ENCODE measurements around the gene WDPCP. TPM values are rescaled to one million over a fixed set of nuclear protein-coding genes. Genes with fewer than 3 reads are reported as not detected.

The WDPCP gene
- polyA plus RNA-seq, 1 donor: 4.8 TPM

- Histone ChIP-seq H3K36me3 (ENCODE audit: control insufficient read depth, insufficient read depth, low read length) (no peaks in the 10 kb centered on the region), H3K4me3 (ENCODE audit: low read length) (no peak overlapping the region), H3K4me1 (ENCODE audit: control insufficient read depth, insufficient read depth, low read length) (no peaks in the 10 kb centered on the region), H3K27me3 (ENCODE audit: control insufficient read depth, insufficient read depth, low read length) (no peaks in the 10 kb centered on the region), H3K9me3 (ENCODE audit: control insufficient read depth, low read depth, low read length) (no peaks in the 10 kb centered on the region), H3K27ac (ENCODE audit: low read length) (no peak overlapping the region)
- WGBS (ENCODE audit: insufficient coverage, low lambda C conversion rate): 100% methylated on average over 1 of the region's 2 CpGs
- no peak for DNase-seq
These were observed 74.0 kb downstream of the WDPCP start for GRCh38 chr2:63514237-63514716.

GRCh38 chr2:63506320-63506719 lies 82.0 kb downstream of the WDPCP start:
- Histone ChIP-seq H3K4me3 (ENCODE audit: low read length) (no peak overlapping the region), H3K4me1 (ENCODE audit: control insufficient read depth, insufficient read depth, low read length) (no peaks in the 10 kb centered on the region), H3K27me3 (ENCODE audit: control insufficient read depth, insufficient read depth, low read length) (no peaks in the 10 kb centered on the region), H3K27ac (ENCODE audit: low read length) (no peak overlapping the region), H3K9me3 (ENCODE audit: control insufficient read depth, low read depth, low read length) (no peaks in the 10 kb centered on the region), H3K36me3 (ENCODE audit: control insufficient read depth, insufficient read depth, low read length) (no peaks in the 10 kb centered on the region)
- DNase-seq: no peak
- WGBS (ENCODE audit: insufficient coverage, low lambda C conversion rate): 92% methylated on average over 2 of the region's 2 CpGs

GRCh38 chr2:63503818-63504217 lies 84.5 kb downstream of the WDPCP start:
- Histone ChIP-seq H3K4me1 (ENCODE audit: control insufficient read depth, insufficient read depth, low read length) (no peaks in the 10 kb centered on the region), H3K9me3 (ENCODE audit: control insufficient read depth, low read depth, low read length) (no peaks in the 10 kb centered on the region), H3K27me3 (ENCODE audit: control insufficient read depth, insufficient read depth, low read length) (no peaks in the 10 kb centered on the region), H3K27ac (ENCODE audit: low read length) (no peak overlapping the region), H3K36me3 (ENCODE audit: control insufficient read depth, insufficient read depth, low read length) (no peaks in the 10 kb centered on the region), H3K4me3 (ENCODE audit: low read length) (no peak overlapping the region)
- no CpG with 5 or more reads among the region's 1 CpG for WGBS (ENCODE audit: insufficient coverage, low lambda C conversion rate)
- no peak for DNase-seq

- no peaks in the 10 kb centered on the region for H3K36me3 ChIP-seq (ENCODE audit: control insufficient read depth, insufficient read depth, low read length)
- H3K4me3 ChIP-seq (ENCODE audit: low read length): no peak overlapping the region
- 100% methylated on average over 1 of the region's 1 CpG for WGBS (ENCODE audit: insufficient coverage, low lambda C conversion rate)
- H3K4me1 ChIP-seq (ENCODE audit: control insufficient read depth, insufficient read depth, low read length): no peaks in the 10 kb centered on the region
- no peak for DNase-seq
- H3K9me3 ChIP-seq (ENCODE audit: control insufficient read depth, low read depth, low read length): no peaks in the 10 kb centered on the region
- no peak overlapping the region for H3K27ac ChIP-seq (ENCODE audit: low read length)
- H3K27me3 ChIP-seq (ENCODE audit: control insufficient read depth, insufficient read depth, low read length): no peaks in the 10 kb centered on the region
These were observed 87.9 kb downstream of the WDPCP start for GRCh38 chr2:63500398-63500797.

GRCh38 chr2:63497576-63497975 lies 90.7 kb downstream of the WDPCP start:
- H3K4me1 ChIP-seq (ENCODE audit: control insufficient read depth, insufficient read depth, low read length): no peaks in the 10 kb centered on the region
- no peaks in the 10 kb centered on the region for H3K9me3 ChIP-seq (ENCODE audit: control insufficient read depth, low read depth, low read length)
- DNase-seq: no peak
- WGBS (ENCODE audit: insufficient coverage, low lambda C conversion rate): 83% methylated on average over 1 of the region's 2 CpGs
- no peaks in the 10 kb centered on the region for H3K27me3 ChIP-seq (ENCODE audit: control insufficient read depth, insufficient read depth, low read length)
- no peak overlapping the region for H3K27ac ChIP-seq (ENCODE audit: low read length)
- H3K4me3 ChIP-seq (ENCODE audit: low read length): no peak overlapping the region
- H3K36me3 ChIP-seq (ENCODE audit: control insufficient read depth, insufficient read depth, low read length): no peaks in the 10 kb centered on the region

GRCh38 chr2:63494968-63495367 lies 93.3 kb downstream of the WDPCP start:
- no peaks in the 10 kb centered on the region for H3K4me1 ChIP-seq (ENCODE audit: control insufficient read depth, insufficient read depth, low read length)
- no peaks in the 10 kb centered on the region for H3K9me3 ChIP-seq (ENCODE audit: control insufficient read depth, low read depth, low read length)
- H3K36me3 ChIP-seq (ENCODE audit: control insufficient read depth, insufficient read depth, low read length): no peaks in the 10 kb centered on the region
- no peak overlapping the region for H3K4me3 ChIP-seq (ENCODE audit: low read length)
- no peak for DNase-seq
- no peaks in the 10 kb centered on the region for H3K27me3 ChIP-seq (ENCODE audit: control insufficient read depth, insufficient read depth, low read length)
- H3K27ac ChIP-seq (ENCODE audit: low read length): no peak overlapping the region
- 86% methylated on average over 1 of the region's 1 CpG for WGBS (ENCODE audit: insufficient coverage, low lambda C conversion rate)

- no peak overlapping the region for H3K4me3 ChIP-seq (ENCODE audit: low read length)
- no peaks in the 10 kb centered on the region for H3K4me1 ChIP-seq (ENCODE audit: control insufficient read depth, insufficient read depth, low read length)
- no peaks in the 10 kb centered on the region for H3K27me3 ChIP-seq (ENCODE audit: control insufficient read depth, insufficient read depth, low read length)
- 91% methylated on average over 5 of the region's 7 CpGs for WGBS (ENCODE audit: insufficient coverage, low lambda C conversion rate)
- no peak for DNase-seq
- no peaks in the 10 kb centered on the region for H3K36me3 ChIP-seq (ENCODE audit: control insufficient read depth, insufficient read depth, low read length)
- no peaks in the 10 kb centered on the region for H3K9me3 ChIP-seq (ENCODE audit: control insufficient read depth, low read depth, low read length)
- H3K27ac ChIP-seq (ENCODE audit: low read length): no peak overlapping the region
These were observed 94.2 kb downstream of the WDPCP start for GRCh38 chr2:63494100-63494499.

GRCh38 chr2:63488118-63488713 lies 100.1 kb downstream of the WDPCP start:
- Histone ChIP-seq H3K27ac (ENCODE audit: low read length) (no peak overlapping the region), H3K9me3 (ENCODE audit: control insufficient read depth, low read depth, low read length) (no peaks in the 10 kb centered on the region), H3K36me3 (ENCODE audit: control insufficient read depth, insufficient read depth, low read length) (no peaks in the 10 kb centered on the region), H3K4me3 (ENCODE audit: low read length) (no peak overlapping the region), H3K4me1 (ENCODE audit: control insufficient read depth, insufficient read depth, low read length) (no peaks in the 10 kb centered on the region), H3K27me3 (ENCODE audit: control insufficient read depth, insufficient read depth, low read length) (no peaks in the 10 kb centered on the region)
- peak in 1 of 2 donors; percentile 2 for DNase-seq
- 18% methylated on average over 1 of the region's 2 CpGs for WGBS (ENCODE audit: insufficient coverage, low lambda C conversion rate)

GRCh38 chr2:63486861-63487290 lies 101.4 kb downstream of the WDPCP start:
- Histone ChIP-seq H3K27ac (ENCODE audit: low read length) (no peak overlapping the region), H3K4me3 (ENCODE audit: low read length) (no peak overlapping the region), H3K36me3 (ENCODE audit: control insufficient read depth, insufficient read depth, low read length) (no peaks in the 10 kb centered on the region), H3K27me3 (ENCODE audit: control insufficient read depth, insufficient read depth, low read length) (no peaks in the 10 kb centered on the region), H3K9me3 (ENCODE audit: control insufficient read depth, low read depth, low read length) (no peaks in the 10 kb centered on the region), H3K4me1 (ENCODE audit: control insufficient read depth, insufficient read depth, low read length) (no peaks in the 10 kb centered on the region)
- DNase-seq: peak in 1 of 2 donors; percentile 2
- 50% methylated on average over 1 of the region's 2 CpGs for WGBS (ENCODE audit: insufficient coverage, low lambda C conversion rate)

- Histone ChIP-seq H3K27ac (ENCODE audit: low read length) (no peak overlapping the region), H3K9me3 (ENCODE audit: control insufficient read depth, low read depth, low read length) (no peaks in the 10 kb centered on the region), H3K4me3 (ENCODE audit: low read length) (no peak overlapping the region), H3K36me3 (ENCODE audit: control insufficient read depth, insufficient read depth, low read length) (no peaks in the 10 kb centered on the region), H3K4me1 (ENCODE audit: control insufficient read depth, insufficient read depth, low read length) (no peaks in the 10 kb centered on the region), H3K27me3 (ENCODE audit: control insufficient read depth, insufficient read depth, low read length) (no peaks in the 10 kb centered on the region)
- WGBS (ENCODE audit: insufficient coverage, low lambda C conversion rate): 92% methylated on average over 5 of the region's 6 CpGs
- no peak for DNase-seq
These were observed 103.4 kb downstream of the WDPCP start for GRCh38 chr2:63484901-63485300.

- no peaks in the 10 kb centered on the region for H3K4me1 ChIP-seq (ENCODE audit: control insufficient read depth, insufficient read depth, low read length)
- H3K27ac ChIP-seq (ENCODE audit: low read length): no peak overlapping the region
- no peaks in the 10 kb centered on the region for H3K36me3 ChIP-seq (ENCODE audit: control insufficient read depth, insufficient read depth, low read length)
- 80% methylated on average over 1 of the region's 2 CpGs for WGBS (ENCODE audit: insufficient coverage, low lambda C conversion rate)
- H3K27me3 ChIP-seq (ENCODE audit: control insufficient read depth, insufficient read depth, low read length): no peaks in the 10 kb centered on the region
- no peak overlapping the region for H3K4me3 ChIP-seq (ENCODE audit: low read length)
- H3K9me3 ChIP-seq (ENCODE audit: control insufficient read depth, low read depth, low read length): no peaks in the 10 kb centered on the region
- DNase-seq: no peak
These were observed 103.8 kb downstream of the WDPCP start for GRCh38 chr2:63484481-63484880.
